Uterus (tissue), 2 donors: ENCODE results near the gene SPRY4.

Experiments used
- CTCF ChIP-seq, 4 experiments: fragments of 200-600 bp in 2 of 4; fragments of 450-650 bp in 2 of 4; sonication (generic) in 2 of 4; IDR thresholded peaks; one replicate each; pipeline ENCODE4 v1.5.1; 2016 to 2019; ENCODE audit warnings: antibody characterized with exemption in 4 of 4, mild to moderate bottlenecking in 2 of 4, moderate library complexity in 1 of 4
- POLR2A ChIP-seq, 2 donors: fragments of 450-650 bp; IDR thresholded peaks; one replicate each; pipeline ENCODE4 v1.6.1; 2016; ENCODE audit warnings: antibody characterized with exemption in 2 of 2, mild to moderate bottlenecking in 1 of 2, moderate library complexity in 1 of 2

GRCh38 chr5:142324136-142324870, 518 bp downstream of the SPRY4 start:
- TF ChIP-seq CTCF (IDR thresholded peaks at IDR 0.05) (peak in 1 of 4 experiments; percentile 32), POLR2A (IDR thresholded peaks at IDR 0.05) (no peak)
